H1 (cell line): ENCODE measurements around the gene FANCM. TPM values are rescaled to one million over a fixed set of nuclear protein-coding genes. Genes with fewer than 3 reads are reported as not detected.

Experiments used
- CTCF ChIA-PET: fragments of 300-600 bp; sonication (Branson Sonifier 250); formaldehyde crosslinking; loops from one replicate; lab custom pipeline; 2021; ENCODE audit not compliant: partially characterized antibody; lab: Charles Lee
- POLR2A ChIA-PET: fragments of 300-600 bp; sonication (Branson Sonifier 250); formaldehyde crosslinking; loops from one replicate; lab custom pipeline; 2021; ENCODE audit warnings: inconsistent platforms; ENCODE audit not compliant: partially characterized antibody; lab: Charles Lee
- DNase-seq, 2 experiments: peaks; one replicate each; pipeline versions ENCODE4 v3.0.0 to v3.0.0-alpha.2; 2010 to 2022; ENCODE audit warnings: low spot score in 2 of 2, low read depth in 1 of 2, mixed read lengths in 1 of 2
- FAIRE-seq: peaks from 2 replicates; lab custom pipeline; 2011; peaks lifted over from hg19 to GRCh38; lab: Jason Lieb, UNC
- H2AFZ ChIP-seq: 2 replicates; pipeline ENCODE4 v1.8.1; 2012; ENCODE audit warnings: low read length, inconsistent platforms
- H2AK5ac ChIP-seq: 2 replicates; pipeline ENCODE4 v1.6.1; 2013; ENCODE audit warnings: low read depth, low read length
- H2BK120ac ChIP-seq: replicated peaks from 2 replicates; pipeline ENCODE3; 2013; ENCODE audit warnings: low read depth, low read length, inconsistent platforms
- H2BK12ac ChIP-seq: 2 replicates; pipeline ENCODE4 v1.6.1; 2013; ENCODE audit warnings: low read depth, low read length
- H2BK15ac ChIP-seq: 2 replicates; pipeline ENCODE4 v1.6.1; 2013; ENCODE audit warnings: low read length
- H2BK20ac ChIP-seq: 2 replicates; pipeline ENCODE4 v1.6.1; 2013; ENCODE audit warnings: low read length
- H2BK5ac ChIP-seq: 2 replicates; pipeline ENCODE4 v1.6.1; 2013; ENCODE audit warnings: low read depth, low read length
- H3K14ac ChIP-seq: 2 replicates; pipeline ENCODE4 v1.6.1; 2013; ENCODE audit warnings: inconsistent platforms; ENCODE audit not compliant: insufficient read length
- H3K18ac ChIP-seq: 2 replicates; pipeline ENCODE4 v1.6.1; 2013; ENCODE audit warnings: low read length; ENCODE audit errors: extremely low read depth
- H3K23ac ChIP-seq: 2 replicates; pipeline ENCODE4 v1.6.1; 2013; ENCODE audit warnings: inconsistent platforms; ENCODE audit not compliant: insufficient read length
- H3K23me2 ChIP-seq: 2 replicates; pipeline ENCODE4 v1.6.1; 2013; ENCODE audit warnings: low read depth, low read length
- H3K27ac ChIP-seq: 2 replicates; pipeline ENCODE4 v1.6.1; 2011; ENCODE audit warnings: low read depth, low read length, inconsistent platforms
- H3K27me3 ChIP-seq, 4 experiments: replicated peaks in 1 of 4; 1 replicate in 1 of 4; 2 replicates in 3 of 4; pipeline versions ENCODE4 v1.6.1 to v1.8.1; 2011 to 2013; ENCODE audit warnings: low read length in 3 of 4, mild to moderate bottlenecking in 3 of 4, inconsistent platforms in 2 of 4, mixed read lengths in 2 of 4, moderate library complexity in 1 of 4; ENCODE audit not compliant: control insufficient read depth in 3 of 4, insufficient read depth in 3 of 4; ENCODE audit errors: extremely low read depth in 1 of 4
- H3K36me3 ChIP-seq, 4 experiments: 2 replicates each; pipeline versions ENCODE4 v1.6.1 to v1.8.1; 2011 to 2013; ENCODE audit warnings: mild to moderate bottlenecking in 4 of 4, low read length in 3 of 4, moderate library complexity in 2 of 4, control low read depth in 1 of 4, inconsistent platforms in 1 of 4; ENCODE audit not compliant: insufficient read depth in 4 of 4, control insufficient read depth in 2 of 4
- H3K4ac ChIP-seq: replicated peaks from 2 replicates; pipeline ENCODE3; 2013; ENCODE audit warnings: low read length, low read depth, mixed read lengths, inconsistent platforms; ENCODE audit not compliant: insufficient read length
- H3K4me1 ChIP-seq, 4 experiments: replicated peaks in 1 of 4; 1 replicate in 1 of 4; 2 replicates in 3 of 4; pipeline versions ENCODE4 v1.6.1 to v1.8.1; 2011 to 2013; ENCODE audit warnings: low read length in 3 of 4, inconsistent platforms in 2 of 4, mixed read lengths in 1 of 4; ENCODE audit not compliant: insufficient read depth in 4 of 4, control insufficient read depth in 3 of 4
- H3K4me2 ChIP-seq, 2 experiments: 2 replicates each; pipeline versions ENCODE4 v1.6.1 to v1.8.1; 2011 to 2013; ENCODE audit warnings: low read depth in 2 of 2, low read length in 2 of 2, control low read depth in 1 of 2, inconsistent platforms in 1 of 2, mild to moderate bottlenecking in 1 of 2; ENCODE audit not compliant: insufficient read depth in 1 of 2
- H3K4me3 ChIP-seq, 4 experiments: fragments of 200-600, 300-600 bp in 1 of 4; sonication (generic), shearing (Covaris generic), sonication (Bioruptor Twin) in 1 of 4; 2 replicates each; pipeline versions ENCODE4 v1.5.1 to v1.8.1; 2011 to 2016; ENCODE audit warnings: low read length in 4 of 4, low read depth in 3 of 4, control low read depth in 2 of 4, inconsistent platforms in 2 of 4, mild to moderate bottlenecking in 2 of 4, mixed read lengths in 1 of 4, moderate library complexity in 1 of 4; ENCODE audit not compliant: insufficient read depth in 2 of 4; ENCODE audit errors: extremely low read depth in 1 of 4
- H3K56ac ChIP-seq: replicated peaks from 2 replicates; pipeline ENCODE3; 2013; ENCODE audit warnings: low read depth, mild to moderate bottlenecking, mixed read lengths, low read length, inconsistent platforms; ENCODE audit not compliant: insufficient read length
- H3K79me1 ChIP-seq: 2 replicates; pipeline ENCODE4 v1.6.1; 2013; ENCODE audit warnings: low read depth, low read length, control low read depth
- H3K79me2 ChIP-seq, 2 experiments: 2 replicates each; pipeline versions ENCODE4 v1.6.1 to v1.8.1; 2012 to 2013; ENCODE audit warnings: low read length in 2 of 2, mild to moderate bottlenecking in 2 of 2, inconsistent platforms in 1 of 2; ENCODE audit not compliant: insufficient read depth in 2 of 2, control insufficient read depth in 1 of 2
- H3K9ac ChIP-seq, 4 experiments: replicated peaks in 1 of 4; 1 replicate in 1 of 4; 2 replicates in 3 of 4; pipeline versions ENCODE4 v1.6.1 to v1.8.1; 2011 to 2013; ENCODE audit warnings: low read depth in 3 of 4, low read length in 3 of 4, control low read depth in 2 of 4, mild to moderate bottlenecking in 2 of 4, moderate library complexity in 2 of 4, inconsistent platforms in 1 of 4; ENCODE audit errors: extremely low read depth in 1 of 4
- H3K9me3 ChIP-seq, 2 experiments: 2 replicates each; pipeline versions ENCODE4 v1.6.1 to v1.8.1; 2012 to 2013; ENCODE audit warnings: mild to moderate bottlenecking in 2 of 2, moderate library complexity in 2 of 2, control low read depth in 1 of 2, inconsistent platforms in 1 of 2, low read depth in 1 of 2, low read length in 1 of 2, mixed read lengths in 1 of 2; ENCODE audit not compliant: insufficient read depth in 2 of 2
- H4K20me1 ChIP-seq, 2 experiments: replicated peaks in 1 of 2; 2 replicates each; pipeline versions ENCODE3 to v1.8.1; 2011 to 2013; ENCODE audit warnings: inconsistent platforms in 2 of 2, low read length in 2 of 2, mild to moderate bottlenecking in 1 of 2; ENCODE audit not compliant: insufficient read depth in 2 of 2, control insufficient read depth in 1 of 2
- H4K5ac ChIP-seq: 2 replicates; pipeline ENCODE4 v1.6.1; 2013; ENCODE audit warnings: low read length, low read depth, mixed read lengths, inconsistent platforms; ENCODE audit not compliant: insufficient read length
- H4K8ac ChIP-seq: 2 replicates; pipeline ENCODE4 v1.8.0; 2013; ENCODE audit warnings: mild to moderate bottlenecking, moderate library complexity, low read length, inconsistent platforms; ENCODE audit not compliant: insufficient read depth; ENCODE audit errors: extremely low read depth
- H4K91ac ChIP-seq: replicated peaks from 2 replicates; pipeline ENCODE3; 2013; ENCODE audit warnings: low read length, mixed read lengths, inconsistent platforms; ENCODE audit not compliant: insufficient read length
- ASH2L ChIP-seq: fragments of 200-600, 300-600 bp; sonication (generic); IDR thresholded peaks from one replicate; pipeline ENCODE4 v1.7.1; 2017; ENCODE audit warnings: low read length
- BACH1 ChIP-seq: IDR thresholded peaks from 2 replicates; pipeline ENCODE4 v1.6.1; 2012; ENCODE audit warnings: low read length, improper control_type of control experiment
- CEBPB ChIP-seq: IDR thresholded peaks from 2 replicates; pipeline ENCODE4 v1.6.1; 2012; ENCODE audit warnings: low read depth, low read length
- GTF2F1 ChIP-seq: IDR thresholded peaks from 2 replicates; pipeline ENCODE4 v1.6.1; 2012; ENCODE audit warnings: low read depth, low read length, improper control_type of control experiment, borderline replicate concordance
- KDM1A ChIP-seq: fragments of 200-600, 300-600 bp; sonication (generic); IDR thresholded peaks from 2 replicates; pipeline ENCODE4 v1.7.1; 2016; ENCODE audit warnings: mild to moderate bottlenecking, low read length, borderline replicate concordance
- NRF1 ChIP-seq: IDR thresholded peaks from 2 replicates; pipeline ENCODE4 v1.6.1; 2011; ENCODE audit warnings: mild to moderate bottlenecking, low read depth, low read length, improper control_type of control experiment
- POU5F1 ChIP-seq: IDR thresholded peaks from 2 replicates; pipeline ENCODE4 v1.6.1; 2011; ENCODE audit warnings: low read depth, mild to moderate bottlenecking, low read length, moderate library complexity
- SAP30 ChIP-seq: fragments of 300-600 bp; sonication (generic); IDR thresholded peaks from 2 replicates; pipeline ENCODE4 v1.7.1; 2012; ENCODE audit warnings: low read length, moderate library complexity, mild to moderate bottlenecking, inconsistent platforms; ENCODE audit not compliant: insufficient read depth, insufficient replicate concordance
- SIN3A ChIP-seq, 2 experiments: IDR thresholded peaks in 1 of 2; conservative IDR thresholded peaks in 1 of 2; 2 replicates each; pipeline ENCODE4 v1.6.1; 2011 to 2012; ENCODE audit warnings: low read length in 2 of 2, improper control_type of control experiment in 1 of 2, low read depth in 1 of 2, mild to moderate bottlenecking in 1 of 2
- SUZ12 ChIP-seq: fragments of 200-600 bp; sonication (generic); IDR thresholded peaks from 2 replicates; pipeline ENCODE4 v1.6.1; 2012; ENCODE audit warnings: mild to moderate bottlenecking, inconsistent platforms, low read length, moderate library complexity, mixed read lengths
- TBP ChIP-seq: IDR thresholded peaks from 2 replicates; pipeline ENCODE4 v1.6.1; 2011; ENCODE audit warnings: low read depth, low read length, improper control_type of control experiment
- polyA plus RNA-seq, 7 experiments: library from polyadenylated mRNA; depleted of rRNA in 3 of 7; stranded (reverse) in 5 of 7; unstranded in 2 of 7; fragments of >200 nt in 5 of 7; fragments of 200-250 nt in 2 of 7; gene quantifications; 1 replicate in 5 of 7; 2 replicates in 1 of 7; 4 replicates in 1 of 7; pipeline versions ENCODE4 v1.2.1 to v1.2.3, GENCODE V29; 2011 to 2013; ENCODE audit warnings: missing spikeins in 2 of 7, mixed read lengths in 2 of 7
- total RNA-seq: library from RNA; stranded (reverse); fragmentation: NEBNext Ultra II Directional; extraction: Animal tissue kit (Norgen Biotek cat#: 25700); gene quantifications from 2 replicates; pipeline ENCODE4 v1.2.1, GENCODE V29; 2021

Gene FANCM
- total and polyA plus RNA-seq, 2 of the 8 experiments (the other 6 are each of a cell fraction or from before 2014, with no cell fraction given), result 3.2 to 10.5 TPM

DNA sequence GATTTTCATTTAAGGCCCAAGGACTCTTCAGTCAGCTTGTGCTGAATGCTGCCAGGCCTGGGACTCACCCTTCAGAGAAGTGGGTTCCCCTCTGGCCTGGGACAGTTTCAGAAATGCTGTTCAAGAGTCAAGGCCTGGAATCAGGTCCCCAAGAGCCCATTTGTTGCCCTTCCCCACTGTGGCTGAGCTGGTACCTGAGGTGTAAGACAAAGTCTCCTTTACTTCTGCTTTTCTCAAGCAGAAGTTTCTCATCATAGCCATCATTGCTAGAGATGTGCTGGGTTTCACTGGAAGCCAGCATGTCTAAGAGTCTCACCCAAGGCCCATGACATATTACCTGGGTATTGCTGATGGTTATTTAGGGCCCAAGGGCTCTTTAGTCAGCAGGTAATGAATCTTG lies 8.9 kb downstream of the FANCM start:
- Histone ChIP-seq H2AFZ (no peak overlapping the region), H2BK5ac (no peak overlapping the region), H3K14ac (no peak overlapping the region), H3K9me3 (no peaks in the 10 kb centered on the region), H3K27ac (no peak overlapping the region; the same call in 1 of the 2 replicates), H3K79me2 (peaks cover 0 to 27% of the 10 kb centered on the region in 2 experiments; a peak in 2 of 4 replicates), H3K23me2 (no peaks in the 10 kb centered on the region; the same call in 1 of the 2 replicates), H4K91ac (no peak overlapping the region), H2BK12ac (no peak overlapping the region), H3K4me3 (no peak overlapping the region), H3K79me1 (peaks cover 2% of the 10 kb centered on the region; the same call in 1 of the 2 replicates), H4K20me1 (no peaks in the 10 kb centered on the region), H3K23ac (no peak overlapping the region), H3K27me3 (no peaks in the 10 kb centered on the region), H3K4me2 (no peak overlapping the region), H3K4me1 (peaks cover 0 to 2% (median under 1%) of the 10 kb centered on the region in 4 experiments; a peak in 2 of 7 replicates), H2BK120ac (no peak overlapping the region), H3K4ac (no peak overlapping the region), H3K9ac (no peak overlapping the region), H2BK15ac (no peak overlapping the region), H3K18ac (no peak overlapping the region), H2AK5ac (no peak overlapping the region), H4K8ac (no peak overlapping the region), H2BK20ac (no peak overlapping the region), H3K36me3 (peaks cover 0 to 5% (median under 1%) of the 10 kb centered on the region in 4 experiments; a peak in 2 of 8 replicates), H3K56ac (no peak overlapping the region), H4K5ac (no peak overlapping the region)
- FAIRE-seq (no peak), DNase-seq (no peak)
- ChIA-PET CTCF (interaction anchor here (0.9 kb wide), 1 partner anchor 8 kb away, joined by 3 read pairs; the partner anchor contains the start of gene FANCM), POLR2A (interaction anchor here (1.0 kb wide), 1 partner anchor 16 kb away, joined by 3 read pairs; no protein-coding TSS in a partner anchor)
- TF ChIP-seq BACH1 (no peak), SIN3A (conservative IDR thresholded peaks at IDR 0.05 in 1 of 2, IDR thresholded peaks at IDR 0.05 in 1 of 2; ENCODE audit: low read depth in 1 of 2, low read length in 2 of 2) (no peak), POU5F1 (no peak), ASH2L (no peak), GTF2F1 (no peak), NRF1 (no peak), TBP (no peak), CEBPB (no peak), KDM1A (no peak), SAP30 (no peak), SUZ12 (no peak)
